Nucleus accumbens (tissue), 56 donors: Measurements from ENCODE around the gene TRAPPC2L.

Experiments used
- DNase-seq, 56 donors: peaks; one replicate each; lab custom pipeline; 2025; lab: John Stamatoyannopoulos, UW

The TRAPPC2L gene

DNA sequence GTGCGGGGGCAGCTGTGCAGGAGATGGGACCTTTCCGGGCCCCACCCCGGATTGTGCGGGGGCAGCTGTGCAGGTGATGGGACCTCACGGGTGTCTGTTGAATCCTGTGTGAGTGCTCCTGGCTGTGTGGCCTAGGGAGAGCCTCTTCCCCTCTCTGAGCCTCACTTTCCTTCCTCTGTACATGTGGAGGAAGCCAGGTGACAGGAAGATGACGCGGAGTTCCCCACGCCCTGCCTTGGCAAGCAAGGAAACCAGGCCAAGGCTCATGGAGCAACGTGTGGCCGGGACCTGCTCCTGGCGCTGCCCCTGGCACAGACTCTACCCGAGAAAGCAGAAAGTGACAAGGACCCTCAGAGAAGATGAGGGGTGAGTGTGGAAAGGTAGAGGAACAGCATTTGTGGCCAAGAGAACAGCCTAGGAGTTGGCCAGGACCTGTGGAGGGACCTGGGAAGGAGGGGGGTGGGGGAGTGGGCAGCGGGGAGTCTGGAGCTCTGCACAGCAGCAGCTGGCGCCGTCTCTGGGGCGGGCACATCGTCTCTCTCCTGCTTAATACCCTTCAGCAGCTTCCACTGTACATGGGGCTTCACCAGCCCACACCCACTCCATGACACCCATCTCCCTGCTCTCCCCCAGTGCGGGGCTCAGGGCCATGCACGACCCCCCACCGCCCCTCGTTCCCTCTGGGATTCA, 47.9 kb downstream of the TRAPPC2L start:
- DNase-seq, result no peak

DNA sequence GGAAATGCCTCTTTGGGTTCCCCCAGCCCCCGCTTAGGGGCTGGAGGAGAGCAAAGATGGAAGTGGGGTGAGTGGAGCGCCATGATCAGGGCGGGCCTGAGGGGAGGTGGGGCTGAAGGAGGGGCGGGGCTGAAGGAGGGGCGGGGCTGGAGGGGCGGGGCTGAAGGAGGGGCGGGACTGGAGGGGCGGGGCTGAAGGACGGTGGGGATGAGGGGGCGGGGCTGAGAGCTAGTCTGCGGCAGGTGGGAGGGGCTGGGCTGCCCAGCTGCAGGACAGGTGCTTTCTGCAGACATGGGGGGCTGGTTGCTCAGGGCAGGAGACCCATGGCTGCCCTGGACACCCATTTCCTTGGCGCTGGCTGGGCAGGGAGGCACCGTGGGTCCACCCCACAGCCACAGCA, 48.6 kb downstream of the TRAPPC2L start:
- DNase-seq, result no peak

DNA sequence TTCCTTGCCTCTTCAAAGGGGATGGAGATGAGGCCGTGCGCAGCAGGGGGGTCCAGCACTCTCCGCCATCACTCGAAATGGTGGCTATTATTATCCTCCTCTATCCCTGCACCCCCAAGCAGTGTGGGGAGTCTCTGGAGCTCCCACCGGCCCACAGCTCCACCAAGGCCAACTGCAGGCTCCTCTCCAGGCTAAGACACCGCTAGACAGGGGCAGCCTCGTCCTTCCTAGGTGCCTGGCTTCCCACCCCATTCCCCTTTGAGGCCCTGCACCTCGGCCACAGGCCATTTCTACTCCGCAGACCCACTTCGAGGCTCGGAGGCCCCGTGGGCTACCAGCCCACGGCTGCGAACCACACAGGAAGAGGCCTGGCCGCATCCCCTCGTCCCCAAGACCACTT, 49.1 kb downstream of the TRAPPC2L start:
- no peak for DNase-seq

DNA sequence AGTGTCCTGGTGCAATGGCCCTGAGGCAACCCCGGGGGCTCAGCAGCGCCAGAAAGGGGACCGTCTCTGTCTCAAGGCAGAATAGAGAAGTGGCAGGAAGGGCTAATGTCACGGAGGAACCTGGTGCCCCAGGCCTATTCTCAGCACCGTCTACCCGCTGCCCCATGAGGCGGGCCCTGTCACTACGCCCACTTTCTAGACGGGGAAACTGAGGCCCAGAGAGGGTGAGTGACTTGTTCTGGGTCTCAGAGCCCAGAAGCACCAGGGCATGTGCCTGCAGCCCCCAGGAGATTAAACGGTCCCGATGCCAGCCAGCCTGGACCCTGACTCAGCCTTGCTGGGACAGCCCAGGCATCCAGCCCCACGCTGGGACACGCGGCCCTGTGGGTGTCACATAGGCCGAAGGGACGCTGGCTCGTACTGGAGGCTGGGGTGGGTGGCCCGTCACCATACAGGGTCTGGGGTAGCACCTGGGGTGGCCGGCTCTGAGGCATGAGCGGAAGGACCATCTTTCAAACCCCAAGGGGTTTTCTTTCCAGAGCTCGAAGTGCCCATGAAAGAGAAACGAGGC, 49.7 kb downstream of the TRAPPC2L start:
- no peak for DNase-seq

DNA sequence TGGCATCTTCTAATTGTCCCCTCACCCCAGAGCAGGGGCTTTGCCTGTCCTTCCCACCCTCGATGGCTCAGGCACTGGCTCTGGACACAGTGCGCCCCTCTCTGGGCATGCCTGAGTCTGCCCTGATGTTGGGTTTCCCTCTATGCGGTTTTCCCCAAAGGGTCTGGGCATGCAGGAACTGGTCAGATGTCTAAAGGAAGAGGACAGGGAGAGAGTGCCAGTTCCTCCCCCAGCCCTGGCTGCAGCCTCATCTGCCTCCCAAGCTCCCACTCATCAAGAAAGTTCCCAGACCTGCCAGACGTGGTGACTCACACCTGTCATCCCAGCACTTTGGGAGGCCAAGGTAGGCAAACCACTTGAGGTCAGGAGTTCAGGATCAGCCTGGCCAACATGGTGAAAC, 50.8 kb downstream of the TRAPPC2L start:
- no peak for DNase-seq

DNA sequence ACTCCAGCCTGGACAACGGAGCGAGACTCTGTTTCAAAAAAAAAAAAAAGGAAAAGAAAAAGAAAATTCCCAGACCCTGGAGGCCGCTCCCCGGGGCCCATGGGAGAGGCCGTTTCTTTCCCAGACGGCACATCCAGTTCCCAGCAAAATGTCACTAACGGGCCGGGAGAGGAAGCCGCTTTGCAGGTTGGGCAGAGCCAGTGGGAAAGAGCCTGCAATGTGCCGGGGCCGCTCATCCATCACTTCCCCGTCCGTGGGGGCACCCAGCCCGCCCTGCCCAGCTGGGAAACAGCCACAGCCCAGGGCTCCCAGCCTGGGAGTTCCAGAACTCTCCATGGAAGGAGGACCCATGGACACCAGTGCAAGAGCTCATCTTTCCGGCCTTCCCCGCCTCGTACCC, 51.4 kb downstream of the TRAPPC2L start:
- DNase-seq, result no peak

DNA sequence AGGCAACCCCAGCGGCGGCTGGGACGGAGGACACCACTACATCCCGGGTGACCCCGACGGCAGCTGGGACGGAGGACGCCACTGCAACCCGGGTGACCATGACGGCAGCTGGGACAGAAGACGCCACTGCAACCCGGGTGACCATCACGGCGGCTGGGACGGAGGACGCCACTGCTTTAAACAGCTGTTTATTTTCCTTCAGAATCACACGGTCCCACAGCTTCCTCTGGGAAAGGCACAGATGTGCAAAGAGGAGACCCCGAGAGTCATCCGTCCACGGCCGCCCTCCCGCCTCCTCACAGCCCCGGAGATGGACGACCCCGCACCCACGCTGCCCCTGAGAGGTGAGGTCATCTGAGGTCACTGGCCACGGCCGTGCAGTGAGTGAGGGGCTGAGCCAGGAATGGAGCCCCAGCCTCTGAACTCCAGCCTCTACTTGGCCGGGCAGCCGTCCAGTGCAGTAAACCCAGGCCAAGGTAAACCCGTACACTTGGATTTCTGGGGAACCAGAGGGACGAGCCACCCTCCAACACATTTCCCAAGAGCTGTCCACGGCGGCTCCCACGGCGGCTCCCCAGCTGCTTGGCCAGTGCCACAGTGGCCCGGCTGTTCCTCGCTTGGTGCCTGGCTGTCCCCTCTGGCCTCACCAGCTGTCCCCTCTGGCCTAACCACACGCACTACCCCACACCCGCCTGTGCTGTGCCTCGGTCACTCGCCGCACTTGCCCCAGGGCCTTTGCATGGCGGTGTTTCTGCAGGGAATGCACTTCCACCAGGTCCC, 52.7 kb downstream of the TRAPPC2L start:
- DNase-seq, result no peak

DNA sequence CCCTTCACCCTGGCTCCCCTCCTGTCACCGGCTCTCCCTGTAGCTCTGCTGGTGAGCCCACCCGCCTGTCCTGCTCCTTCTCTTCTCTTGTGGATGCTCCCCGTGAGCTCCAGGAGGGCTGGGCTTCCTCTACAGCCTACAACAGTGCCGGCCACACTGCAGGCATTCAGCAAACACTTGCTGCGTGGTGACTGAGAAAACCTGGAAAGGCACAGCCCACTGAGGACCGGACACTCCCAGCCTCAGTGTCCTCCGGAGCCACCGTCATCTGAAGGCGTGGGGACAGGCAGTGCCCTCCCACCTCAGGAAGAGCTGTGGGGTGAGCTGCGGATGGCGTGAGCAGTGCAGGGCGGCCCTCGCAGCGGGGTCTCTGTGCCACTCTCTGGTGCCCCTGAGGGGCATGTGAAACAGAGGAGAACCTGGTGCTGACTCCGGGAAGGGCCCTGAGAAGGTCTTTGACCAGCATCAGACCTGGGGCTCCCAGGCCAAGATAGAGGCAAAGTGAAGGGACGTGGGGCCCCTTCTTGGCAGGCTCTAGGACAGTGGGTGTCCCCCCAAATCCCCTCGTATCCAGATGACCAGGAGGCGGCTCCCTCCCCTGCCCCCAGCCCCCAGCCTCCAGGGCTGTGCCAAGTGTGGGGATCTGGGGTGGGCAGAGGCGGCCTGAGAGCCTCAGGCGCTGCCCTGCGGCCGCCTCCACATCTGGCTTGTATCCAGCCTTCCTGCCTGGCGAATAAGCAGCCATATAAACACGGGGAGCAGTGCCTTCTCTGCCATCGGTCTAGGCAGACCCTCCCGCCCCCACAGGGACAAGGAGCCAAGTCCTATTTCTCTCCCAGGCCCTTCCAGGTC, 53.6 kb downstream of the TRAPPC2L start:
- DNase-seq, result no peak

DNA sequence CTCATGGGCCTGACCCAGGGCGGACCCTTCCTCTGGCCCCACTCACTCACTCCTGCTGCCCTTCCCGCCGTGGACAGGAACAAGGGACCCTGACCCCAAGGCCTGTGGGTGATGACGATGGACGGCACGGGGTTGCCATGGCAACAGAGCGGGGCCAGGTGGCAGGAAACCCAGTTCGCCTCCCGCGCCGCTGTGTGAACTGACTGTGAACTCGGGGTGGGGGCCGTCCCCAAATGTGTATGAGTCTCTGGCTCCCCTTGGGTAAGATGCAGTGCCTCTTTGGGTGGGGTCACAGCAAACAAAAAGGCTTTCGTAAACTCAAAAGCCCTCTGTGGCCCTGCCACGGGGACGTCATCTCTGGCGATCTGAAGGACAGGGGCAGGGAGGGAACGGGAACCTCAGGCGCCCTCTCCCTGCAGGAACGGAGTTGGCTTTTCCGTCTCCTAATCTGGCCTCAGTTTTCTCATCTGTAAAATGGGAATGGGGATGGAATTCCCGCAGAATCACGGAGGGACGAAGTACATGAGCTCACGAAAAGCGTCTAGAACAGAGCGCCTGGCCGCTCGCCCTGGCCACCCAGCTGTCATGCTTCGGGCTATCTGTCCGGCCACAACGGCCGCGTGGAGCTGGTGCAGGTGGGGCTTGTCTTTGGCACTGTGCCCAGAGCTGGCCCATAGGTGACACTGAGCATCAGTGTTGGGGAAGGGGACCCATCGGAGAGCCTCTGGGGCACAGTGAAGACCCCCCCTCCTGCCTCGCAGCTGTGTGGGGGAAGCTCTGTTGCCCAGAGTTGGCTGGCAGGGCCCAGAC, 54.4 kb downstream of the TRAPPC2L start:
- no peak for DNase-seq

DNA sequence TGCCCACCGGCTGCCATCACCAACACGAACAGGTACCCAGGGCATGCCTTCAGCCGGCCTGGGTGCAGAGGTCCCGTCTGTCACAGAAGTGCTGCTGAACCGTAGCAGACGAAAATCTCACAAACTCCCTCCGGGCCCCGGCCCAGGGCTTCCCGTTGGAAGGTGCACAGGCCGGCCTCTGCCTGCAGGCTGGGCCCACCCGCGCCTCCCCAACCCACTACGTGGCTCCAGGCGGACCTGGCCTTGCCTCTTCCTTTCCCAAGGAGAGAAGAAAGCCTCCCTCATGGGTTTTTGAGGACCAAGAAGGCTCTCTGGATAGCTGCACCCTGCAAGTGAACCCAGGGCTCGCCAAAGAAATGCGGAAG, 55.0 kb downstream of the TRAPPC2L start:
- DNase-seq, result no peak
